HEK293T (cell line): Measurements from ENCODE around the gene ALOX5.

Experiments used
- BHLHE40 ChIP-seq: fragments of 450-650 bp; IDR thresholded peaks from 2 replicates; pipeline ENCODE4 v1.6.1; 2016; ENCODE audit warnings: mild to moderate bottlenecking, moderate library complexity, borderline replicate concordance
- FOXA1 ChIP-seq: fragments of 450-650 bp; IDR thresholded peaks from 2 replicates; pipeline ENCODE4 v1.6.1; 2016; ENCODE audit warnings: mild to moderate bottlenecking
- FOXK2 ChIP-seq: fragments of 450-650 bp; IDR thresholded peaks from 2 replicates; pipeline ENCODE4 v1.6.1; 2016; ENCODE audit warnings: mild to moderate bottlenecking
- PKNOX1 ChIP-seq: fragments of 450-650 bp; IDR thresholded peaks from 2 replicates; pipeline ENCODE4 v1.6.1; 2016
- TARDBP ChIP-seq: fragments of 450-650 bp; IDR thresholded peaks from 2 replicates; pipeline ENCODE4 v1.6.1; 2016

GRCh38 chr10:45440511-45441062 lies 66.6 kb downstream of the ALOX5 start:
- TF ChIP-seq FOXA1 (no peak), FOXK2 (no peak), BHLHE40 (no peak), TARDBP (no peak), PKNOX1 (no peak)
